Activated naive CD4-positive, alpha-beta T cell treated with Interleukin-2 at 50 U/mL for 16 hours (primary cell): ENCODE results near the gene FANCD2.
"Not testable (repeated sequence)": the region's sequence is repeated elsewhere in the genome, so short reads cannot be mapped to it uniquely, and the experiment has no call there.

Experiments used
- DNase-seq: peaks from one replicate; pipeline ENCODE4 v3.0.0-alpha.2; 2020

Gene FANCD2

DNA sequence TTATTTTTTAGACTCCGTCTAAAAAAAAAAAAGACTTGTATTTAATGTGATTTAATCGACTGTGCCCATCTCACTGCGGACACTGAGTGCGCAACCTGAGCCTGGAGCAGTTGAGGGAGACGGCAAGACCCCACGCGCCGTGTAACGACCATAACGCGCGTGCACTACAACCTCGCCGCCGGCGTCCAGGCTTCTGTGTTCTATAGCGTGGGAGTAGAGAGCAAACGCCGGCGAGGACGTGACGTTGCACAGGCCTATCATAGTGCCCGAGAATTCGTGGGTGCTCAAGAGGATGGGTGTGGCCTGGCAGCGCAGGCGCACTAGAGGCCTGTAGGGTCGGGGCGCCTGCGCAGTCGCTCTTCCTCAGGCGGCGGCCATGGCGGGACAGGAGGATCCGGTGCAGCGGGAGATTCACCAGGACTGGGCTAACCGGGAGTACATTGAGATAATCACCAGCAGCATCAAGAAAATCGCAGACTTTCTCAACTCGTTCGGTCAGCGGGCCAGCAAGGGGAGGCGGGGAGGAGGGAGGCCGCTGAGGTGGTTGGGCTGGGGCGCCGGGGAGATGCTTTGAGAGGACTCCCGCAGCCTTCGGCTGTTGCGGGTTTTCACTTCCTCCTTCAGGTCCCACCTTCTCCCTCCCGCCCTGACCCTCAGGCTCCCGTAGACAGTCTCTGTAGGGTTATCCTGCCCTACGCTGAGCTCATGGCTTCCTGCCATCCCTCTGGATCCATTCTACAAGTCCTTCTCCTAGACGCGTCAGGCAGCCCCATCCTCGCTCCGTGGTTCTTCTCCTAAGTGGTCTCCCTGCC, 89.3 kb downstream of the FANCD2 start, which contains the start of gene BRK1:
TSS of gene BRK1 (plus strand) at position 350 of the 812 bp plus-strand sequence. CDS start at position 377, 27 bp downstream.
- peak; percentile 93 for DNase-seq

DNA sequence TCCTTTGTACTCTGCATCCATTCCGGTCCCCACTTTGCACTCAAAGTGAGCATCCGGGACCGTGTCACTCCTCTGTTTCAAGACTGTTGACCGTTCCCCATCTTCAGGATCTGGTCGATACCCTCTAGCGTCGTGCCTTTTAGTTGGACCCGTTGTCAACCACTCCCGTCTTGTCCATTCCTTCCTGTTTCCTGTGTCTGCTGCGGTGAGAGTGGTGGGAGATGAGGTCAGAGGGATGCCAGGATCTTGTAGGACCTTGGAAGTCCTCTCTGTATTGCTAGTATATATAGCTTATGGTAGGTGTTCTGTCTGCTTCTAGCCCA, 89.9 kb downstream of the FANCD2 start:
- no peak for DNase-seq

DNA sequence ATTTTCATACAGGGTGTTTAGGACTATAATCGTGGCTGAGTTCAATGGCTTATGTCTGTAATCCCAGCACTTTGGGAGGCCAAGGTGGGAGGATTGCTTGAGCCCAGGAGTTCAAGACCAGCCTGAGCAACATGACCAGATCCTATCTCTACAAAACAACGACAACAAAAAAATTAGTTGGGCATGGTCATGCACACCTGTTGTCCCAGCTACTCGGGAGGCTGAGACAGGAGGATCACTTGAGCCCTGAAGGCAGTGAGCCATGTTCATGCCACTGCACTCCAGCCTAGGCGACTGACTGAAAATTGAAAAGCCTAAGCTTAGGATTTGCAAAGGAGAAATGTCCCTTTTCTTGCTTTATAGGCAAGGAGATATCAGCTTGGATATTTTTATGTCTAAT, 90.7 kb downstream of the FANCD2 start:
- no peak for DNase-seq

DNA sequence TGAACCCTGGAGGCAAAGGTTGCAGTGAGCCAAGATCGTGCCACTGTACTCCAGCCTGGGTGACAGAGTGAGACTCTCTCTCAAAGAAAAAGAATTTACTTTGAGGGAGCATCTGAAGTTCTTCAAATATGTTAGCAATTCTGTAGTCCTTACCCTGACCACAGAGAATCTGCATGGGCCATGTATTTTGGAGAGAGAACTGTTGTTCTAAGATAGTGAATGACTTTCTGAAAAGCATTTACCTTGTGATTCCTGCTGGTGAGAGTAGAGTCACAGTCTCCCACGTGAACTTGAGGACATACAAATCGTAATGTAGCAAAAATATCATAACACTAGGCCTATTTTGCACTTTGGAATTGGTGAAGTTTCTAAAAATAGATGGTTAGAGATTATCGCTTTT, 93.1 kb downstream of the FANCD2 start:
- DNase-seq, result no peak

DNA sequence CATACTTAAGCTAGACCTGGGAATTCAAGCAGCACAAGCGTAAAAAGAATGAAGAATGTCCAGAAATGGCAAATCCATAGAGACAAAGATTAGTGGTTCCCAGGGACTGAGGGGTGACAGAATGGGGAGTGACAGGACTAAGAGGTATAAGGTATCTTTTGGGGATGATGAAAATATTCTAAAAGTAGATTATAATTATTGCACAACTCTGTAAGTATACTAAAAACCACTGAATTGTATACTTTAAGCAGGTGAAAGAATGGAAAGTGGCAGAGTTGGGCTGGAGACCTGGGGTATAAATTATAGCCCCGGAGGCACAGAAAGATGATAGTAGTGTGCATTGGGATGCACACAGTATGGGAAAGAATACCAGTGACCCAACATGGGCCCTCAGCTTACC, 94.8 kb downstream of the FANCD2 start:
- no peak for DNase-seq

DNA sequence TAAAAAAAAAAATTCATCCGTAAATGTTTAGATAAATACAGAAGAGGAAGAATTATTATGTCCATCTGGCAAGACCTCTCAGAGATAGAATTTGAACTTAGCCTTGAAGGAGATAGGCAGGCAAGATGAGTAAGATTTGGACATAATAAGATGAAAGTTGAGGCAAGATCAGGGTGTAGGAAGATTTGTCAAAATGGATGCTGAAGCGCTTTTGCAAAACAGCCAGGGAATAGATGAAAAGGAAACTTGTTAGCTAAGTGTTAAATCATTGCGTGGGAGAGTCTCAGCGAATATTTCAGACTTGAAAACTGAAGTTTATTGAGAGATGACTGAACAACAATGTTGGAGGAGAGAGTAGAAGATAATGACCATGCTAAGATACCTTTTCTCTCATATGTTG, 96.5 kb downstream of the FANCD2 start:
- DNase-seq, result no peak

DNA sequence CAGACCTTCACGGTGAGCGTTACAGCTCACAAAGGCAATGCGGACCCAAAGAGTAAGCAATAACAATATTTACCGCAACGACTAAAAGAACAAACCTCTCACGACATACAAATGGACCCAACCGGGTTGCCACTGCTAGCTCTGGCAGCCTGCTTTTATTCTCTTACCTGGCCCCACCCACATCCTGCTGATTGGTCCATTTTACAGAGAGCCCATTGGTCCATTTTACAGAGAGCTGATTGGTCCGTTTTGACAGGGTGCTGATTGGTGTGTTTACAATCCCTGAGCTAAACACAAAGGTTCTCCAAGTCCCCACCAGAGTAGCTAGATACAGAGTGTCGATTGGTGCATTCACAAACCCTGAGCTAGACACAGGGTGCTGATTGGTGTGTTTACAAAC, 109.6 kb downstream of the FANCD2 start:
- not testable (repeated sequence) for DNase-seq

DNA sequence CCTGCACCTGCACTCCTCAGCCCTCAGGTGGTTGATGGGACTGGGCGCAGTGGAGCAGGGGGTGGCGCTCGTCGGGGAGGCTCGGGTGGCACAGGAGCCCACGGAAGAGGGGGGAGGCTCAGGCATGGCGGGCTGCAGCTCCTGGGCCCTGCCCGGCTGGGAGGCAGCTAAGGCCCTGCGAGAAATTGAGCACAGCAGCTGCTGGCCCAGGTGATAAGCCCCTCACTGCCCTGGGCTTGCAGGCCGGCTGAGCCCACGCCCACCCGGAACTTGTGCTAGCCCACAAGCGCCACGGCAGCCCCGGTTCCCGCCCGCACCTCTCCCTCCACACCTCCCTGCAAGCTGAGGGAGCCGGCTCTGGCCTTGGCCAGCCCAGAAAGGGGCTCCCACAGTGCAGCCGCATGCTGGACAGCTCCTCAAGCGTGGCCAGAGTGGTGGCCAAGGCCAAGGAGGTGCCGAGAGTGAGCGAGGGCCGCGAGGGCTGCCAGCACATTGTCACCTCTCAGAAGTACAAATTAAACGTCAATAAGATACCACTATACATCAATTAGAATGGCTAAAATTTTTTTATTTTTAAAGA, 110.3 kb downstream of the FANCD2 start:
- no peak for DNase-seq

DNA sequence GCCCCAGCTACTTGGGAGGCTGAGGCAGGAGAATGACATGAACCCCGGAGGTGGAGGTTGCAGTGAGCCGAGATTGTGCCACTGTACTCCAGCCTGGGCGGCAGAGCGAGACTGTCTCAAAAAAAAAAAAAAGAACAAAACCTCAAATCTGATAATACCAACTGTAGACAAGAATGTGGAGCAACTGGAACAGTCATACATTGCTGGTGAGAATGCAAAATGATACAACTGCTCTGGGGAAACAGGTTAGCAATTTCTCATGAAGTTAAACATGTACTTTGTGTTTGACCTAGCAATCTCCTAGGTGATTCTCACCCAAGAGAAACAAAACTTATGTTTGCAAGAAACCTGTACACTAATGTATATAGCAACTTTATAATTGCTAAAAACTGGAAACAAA, 110.9 kb downstream of the FANCD2 start:
- no peak for DNase-seq

DNA sequence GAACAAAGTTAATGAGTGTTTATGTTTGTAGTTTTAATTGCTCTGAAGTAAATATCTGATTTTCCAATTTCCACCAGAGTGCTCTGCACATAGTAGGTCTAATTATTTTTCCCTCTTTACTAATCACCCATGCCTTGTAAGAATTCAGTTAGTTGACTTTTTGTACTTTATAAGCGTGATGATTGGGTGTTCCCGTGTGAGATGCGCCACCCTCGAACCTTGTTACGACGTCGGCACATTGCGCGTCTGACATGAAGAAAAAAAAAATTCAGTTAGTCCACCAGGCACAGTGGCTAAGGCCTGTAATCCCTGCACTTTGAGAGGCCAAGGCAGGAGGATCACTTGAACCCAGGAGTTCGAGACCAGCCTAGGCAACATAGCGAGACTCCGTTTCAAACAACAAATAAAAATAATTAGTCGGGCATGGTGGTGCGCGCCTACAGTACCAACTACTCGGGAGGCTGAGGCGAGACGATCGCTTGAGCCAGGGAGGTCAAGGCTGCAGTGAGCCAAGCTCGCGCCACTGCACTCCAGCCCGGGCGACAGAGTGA, 114.8 kb downstream of the FANCD2 start:
- no peak for DNase-seq

DNA sequence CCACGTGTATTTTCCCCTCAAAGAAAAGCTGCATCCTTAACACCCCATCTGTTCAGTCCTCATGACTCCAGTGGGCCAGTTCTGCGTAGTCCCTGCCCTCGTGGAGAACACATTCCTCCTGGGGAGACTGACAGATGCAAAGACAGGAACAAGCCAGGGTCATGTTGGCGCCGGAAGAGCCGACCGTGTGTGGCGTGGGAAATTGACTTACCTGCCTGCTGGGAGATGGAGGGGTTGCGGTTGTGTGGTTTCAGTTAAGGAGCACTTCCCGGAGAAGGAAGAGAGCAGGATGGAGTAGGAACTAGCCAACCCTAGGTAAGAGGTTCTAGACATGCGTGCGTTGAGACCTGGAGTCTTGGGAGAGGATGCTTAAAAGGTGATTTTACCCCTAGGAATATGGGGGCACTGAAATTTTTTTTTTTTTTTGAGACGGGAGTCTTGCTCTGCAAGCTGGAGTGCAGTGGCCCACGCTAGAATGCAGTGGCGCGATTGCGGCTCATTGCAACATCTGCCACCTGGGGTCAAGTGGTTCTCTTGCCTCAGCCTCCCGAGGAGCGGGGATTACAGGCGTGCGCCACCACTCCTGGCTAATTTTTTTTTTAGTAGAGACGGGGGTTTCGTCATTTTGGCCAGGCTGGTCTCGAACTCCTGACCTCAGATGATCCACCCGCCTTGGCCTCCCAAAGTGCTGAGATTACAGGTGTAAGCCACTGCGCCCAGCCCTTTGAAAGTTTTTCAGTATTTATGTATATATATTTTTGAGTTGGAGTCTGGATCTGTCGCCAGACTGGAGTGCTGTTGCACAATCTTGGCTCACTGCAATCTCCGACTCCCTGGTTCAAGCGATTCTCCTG, 116.7 kb downstream of the FANCD2 start:
- DNase-seq, result peak; percentile 14

DNA sequence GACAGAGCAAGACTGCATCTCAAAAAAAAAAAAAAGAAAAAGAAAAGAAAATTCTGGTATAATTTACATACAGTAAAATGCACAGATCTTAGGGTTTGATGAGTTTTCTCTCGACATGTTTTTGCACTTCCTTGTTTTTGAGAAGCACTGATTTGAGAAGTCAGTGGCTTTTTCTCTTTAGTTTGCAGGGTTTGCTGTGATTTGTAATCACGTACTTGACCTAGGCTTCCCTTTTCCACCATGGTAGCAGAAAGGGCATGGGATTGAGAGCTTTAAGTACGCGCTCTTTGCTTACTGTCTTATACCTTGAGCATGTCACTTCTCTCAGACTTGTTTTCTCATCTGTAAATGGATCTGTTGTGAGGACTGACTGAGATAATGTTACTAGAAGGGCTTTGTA, 119.4 kb downstream of the FANCD2 start:
- DNase-seq, result no peak

DNA sequence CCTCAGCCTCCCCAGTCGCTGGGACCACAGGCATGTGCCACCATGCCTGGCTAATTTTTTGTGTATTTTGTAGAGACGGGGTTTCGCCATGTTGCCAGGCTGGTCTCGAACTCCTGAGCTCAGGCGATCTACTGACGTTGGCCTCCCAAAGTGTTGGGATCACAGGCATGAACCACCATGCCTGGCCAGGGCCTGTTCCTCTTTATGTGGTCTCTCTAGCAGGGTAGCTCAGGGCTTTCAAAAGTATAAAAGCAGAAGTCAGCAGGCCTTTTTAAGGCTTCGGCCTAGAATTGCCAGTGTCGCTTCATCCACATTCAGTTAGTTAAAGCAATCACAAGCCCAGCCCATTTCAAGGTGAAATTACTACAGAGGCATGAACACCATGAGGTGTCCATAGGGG, 123.0 kb downstream of the FANCD2 start:
- no peak for DNase-seq

DNA sequence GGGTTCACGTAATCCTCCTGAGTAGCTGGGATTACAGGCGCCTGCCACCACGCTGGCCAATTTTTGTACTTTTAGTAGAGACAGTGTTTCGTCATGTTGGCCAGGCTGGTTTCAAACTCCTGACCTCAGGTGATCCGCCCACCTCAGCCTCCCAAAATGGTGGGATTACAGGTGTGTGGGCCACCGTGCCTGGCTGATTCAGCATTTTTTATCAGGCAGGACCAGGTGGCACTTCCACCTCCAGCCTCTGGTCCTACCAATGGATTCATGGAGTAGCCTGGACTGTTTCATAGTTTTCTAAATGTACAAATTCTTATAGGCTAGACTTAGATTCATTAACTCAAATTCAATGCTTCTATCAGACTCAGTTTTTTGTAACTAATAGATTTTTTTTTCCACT, 124.8 kb downstream of the FANCD2 start:
- DNase-seq, result no peak
